PC-9 (cell line): ENCODE results near the gene CGB1. TPM values are rescaled to one million over a fixed set of nuclear protein-coding genes. Genes with fewer than 3 reads are reported as not detected.
"Not testable (repeated sequence)": the region's sequence is repeated elsewhere in the genome, so short reads cannot be mapped to it uniquely, and the experiment has no call there.

Experiments used
- Bru-seq: library from RNA; stranded (reverse); fragments of 400-500 nt; gene quantifications from one replicate; lab custom pipeline; 2021; lab: Mats Ljungman, UMichigan
- BruChase-seq, 2 experiments: library from RNA; stranded (reverse); fragments of 400-500 nt; gene quantifications; one replicate each; lab custom pipeline; 2021; lab: Mats Ljungman, UMichigan
- BruUV-seq: library from RNA; stranded (reverse); fragments of 400-500 nt; replicated peaks from 2 replicates; lab custom pipeline; 2021; lab: Mats Ljungman, UMichigan
- CTCF ChIA-PET: fragments of 300-600 bp; sonication (Branson Sonifier 250); formaldehyde crosslinking; loops from one replicate; lab custom pipeline; 2022; ENCODE audit warnings: antibody characterized with exemption; lab: Charles Lee
- POLR2A ChIA-PET: fragments of 300-600 bp; sonication (Branson Sonifier 250); formaldehyde crosslinking; loops from one replicate; lab custom pipeline; 2022; ENCODE audit warnings: antibody characterized with exemption; ENCODE audit not compliant: unreplicated experiment; lab: Charles Lee
- DNase-seq, 2 experiments: peaks; one replicate each; pipeline versions ENCODE4 v3.0.0 to v3.0.0-alpha.2; 2015 to 2022; ENCODE audit warnings: mixed read lengths in 1 of 2
- H2AFZ ChIP-seq: fragments of 200-600 bp; sonication (generic); 2 replicates; pipeline ENCODE4 v1.8.1; 2017; ENCODE audit warnings: antibody characterized with exemption
- H3F3A ChIP-seq: fragments of 200-600 bp; sonication (generic); 2 replicates; pipeline ENCODE4 v1.8.1; 2017; ENCODE audit warnings: antibody characterized with exemption, mild to moderate bottlenecking, low read depth; ENCODE audit not compliant: insufficient read depth
- H3K27ac ChIP-seq: fragments of 200-600 bp; sonication (generic); 2 replicates; pipeline ENCODE4 v1.6.1; 2016; ENCODE audit warnings: mixed run types
- H3K27me3 ChIP-seq: fragments of 200-600 bp; sonication (generic); 2 replicates; pipeline ENCODE4 v1.6.1; 2016; ENCODE audit warnings: low read depth, mixed run types; ENCODE audit not compliant: insufficient read depth
- H3K36me3 ChIP-seq: fragments of 200-600 bp; sonication (generic); 2 replicates; pipeline ENCODE4 v1.6.1; 2016; ENCODE audit warnings: low read depth, mixed run types
- H3K4me1 ChIP-seq: fragments of 200-600 bp; sonication (generic); replicated peaks from 2 replicates; pipeline ENCODE4 v1.6.1; 2016; ENCODE audit warnings: mixed run types; ENCODE audit not compliant: insufficient read depth
- H3K4me2 ChIP-seq: fragments of 200-600 bp; sonication (generic); 2 replicates; pipeline ENCODE4 v1.6.1; 2017; ENCODE audit warnings: mixed run types
- H3K4me3 ChIP-seq: fragments of 200-600 bp; sonication (generic); 2 replicates; pipeline ENCODE4 v1.6.1; 2016; ENCODE audit warnings: mixed run types
- H3K79me2 ChIP-seq: fragments of 200-600 bp; sonication (generic); 2 replicates; pipeline ENCODE4 v1.6.1; 2017; ENCODE audit warnings: low read depth, mixed run types
- H3K9me2 ChIP-seq: fragments of 200-600 bp; sonication (generic); 2 replicates; pipeline ENCODE4 v1.8.1; 2017; ENCODE audit warnings: mild to moderate bottlenecking; ENCODE audit not compliant: insufficient read depth
- H3K9me3 ChIP-seq: fragments of 200-600 bp; sonication (generic); 2 replicates; pipeline ENCODE4 v1.8.1; 2016; ENCODE audit warnings: low read depth; ENCODE audit not compliant: insufficient read depth
- H4K20me1 ChIP-seq: fragments of 200-600 bp; sonication (generic); 2 replicates; pipeline ENCODE4 v1.8.1; 2017; ENCODE audit not compliant: insufficient read depth
- EZH2 ChIP-seq: fragments of 200-600 bp; sonication (generic); IDR thresholded peaks from 2 replicates; pipeline ENCODE4 v1.8.0; 2017; ENCODE audit warnings: antibody characterized with exemption, low read depth
- intact Hi-C: fragments of 100-400 bp; cut with micrococcal nuclease; formaldehyde crosslinking; loops from one replicate; pipeline ENCODE4 v1.10.0; 2022; ENCODE audit not compliant: unreplicated experiment
- long read RNA-seq: library from polyadenylated mRNA; stranded (forward); transcript quantifications from one replicate; pipeline ENCODE4 v2.0.0, GENCODE V29; 2022
- total RNA-seq: library from RNA; stranded (reverse); gene quantifications from 2 replicates; pipeline ENCODE4 v1.2.3, GENCODE V29; 2021
- TF ChIP-seq, protein P1 (sequence below): fragments of 200-600 bp; sonication (generic); conservative IDR thresholded peaks from 2 replicates; pipeline ENCODE4 v1.6.1; 2017; ENCODE audit warnings: mixed run types, antibody characterized with exemption, mild to moderate bottlenecking, moderate library complexity

CGB1 gene
- total RNA-seq: 0.83 TPM in 1 of 2 replicates, not detected in the other
- not detected for Bru-seq, nascent RNA
- percentile 13 among the genes with signal in this experiment for BruChase-seq, experiment 1, labeled RNA remaining after a 2-hour chase
- BruChase-seq, experiment 2, labeled RNA remaining after a 6-hour chase: percentile 38 among the genes with signal in this experiment
- long read RNA-seq: 0 reads

DNA sequence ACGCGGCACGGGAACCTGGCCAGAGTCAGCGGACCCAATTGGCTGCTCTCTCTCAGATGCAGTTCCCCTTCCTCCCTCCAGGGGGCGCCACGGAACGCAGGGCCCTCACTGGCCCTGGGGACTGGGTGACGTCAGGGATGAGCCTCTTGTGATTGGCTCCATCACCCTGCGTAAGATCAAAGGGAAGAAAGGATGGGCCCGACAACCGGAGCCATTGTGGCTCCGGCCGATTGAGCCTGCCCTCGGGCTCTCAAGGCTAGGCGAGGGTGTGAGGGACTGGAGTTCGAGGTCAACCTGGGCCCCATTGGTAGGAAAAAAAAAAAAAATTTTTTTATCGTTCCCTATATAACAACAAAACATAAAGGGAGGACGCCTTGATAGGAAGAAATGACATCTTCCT, at the start of gene CGB1:
TSS of gene CGB1 (minus strand) at position 81 of the 400 bp plus-strand sequence. CDS start 184 bp downstream, outside the sequence.
- H3K9me3 ChIP-seq, H3K4me2 ChIP-seq, H3K4me3 ChIP-seq, H3K27me3 ChIP-seq, H4K20me1 ChIP-seq, H3K9me2 ChIP-seq, H3K27ac ChIP-seq, CTCF ChIA-PET, intact Hi-C loops, H3K79me2 ChIP-seq, H2AFZ ChIP-seq, BruUV-seq, H3K36me3 ChIP-seq, POLR2A ChIA-PET: not testable (repeated sequence)
- peak in 1 of 2 experiments; percentile 67 for DNase-seq
- Histone ChIP-seq H3K4me1 (peaks cover 22% of the 10 kb centered on the region), H3F3A (peaks cover 11% of the 10 kb centered on the region; the same call in 1 of the 2 replicates)
- TF ChIP-seq, protein P1, sequence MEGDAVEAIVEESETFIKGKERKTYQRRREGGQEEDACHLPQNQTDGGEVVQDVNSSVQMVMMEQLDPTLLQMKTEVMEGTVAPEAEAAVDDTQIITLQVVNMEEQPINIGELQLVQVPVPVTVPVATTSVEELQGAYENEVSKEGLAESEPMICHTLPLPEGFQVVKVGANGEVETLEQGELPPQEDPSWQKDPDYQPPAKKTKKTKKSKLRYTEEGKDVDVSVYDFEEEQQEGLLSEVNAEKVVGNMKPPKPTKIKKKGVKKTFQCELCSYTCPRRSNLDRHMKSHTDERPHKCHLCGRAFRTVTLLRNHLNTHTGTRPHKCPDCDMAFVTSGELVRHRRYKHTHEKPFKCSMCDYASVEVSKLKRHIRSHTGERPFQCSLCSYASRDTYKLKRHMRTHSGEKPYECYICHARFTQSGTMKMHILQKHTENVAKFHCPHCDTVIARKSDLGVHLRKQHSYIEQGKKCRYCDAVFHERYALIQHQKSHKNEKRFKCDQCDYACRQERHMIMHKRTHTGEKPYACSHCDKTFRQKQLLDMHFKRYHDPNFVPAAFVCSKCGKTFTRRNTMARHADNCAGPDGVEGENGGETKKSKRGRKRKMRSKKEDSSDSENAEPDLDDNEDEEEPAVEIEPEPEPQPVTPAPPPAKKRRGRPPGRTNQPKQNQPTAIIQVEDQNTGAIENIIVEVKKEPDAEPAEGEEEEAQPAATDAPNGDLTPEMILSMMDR: peak; percentile 99

DNA sequence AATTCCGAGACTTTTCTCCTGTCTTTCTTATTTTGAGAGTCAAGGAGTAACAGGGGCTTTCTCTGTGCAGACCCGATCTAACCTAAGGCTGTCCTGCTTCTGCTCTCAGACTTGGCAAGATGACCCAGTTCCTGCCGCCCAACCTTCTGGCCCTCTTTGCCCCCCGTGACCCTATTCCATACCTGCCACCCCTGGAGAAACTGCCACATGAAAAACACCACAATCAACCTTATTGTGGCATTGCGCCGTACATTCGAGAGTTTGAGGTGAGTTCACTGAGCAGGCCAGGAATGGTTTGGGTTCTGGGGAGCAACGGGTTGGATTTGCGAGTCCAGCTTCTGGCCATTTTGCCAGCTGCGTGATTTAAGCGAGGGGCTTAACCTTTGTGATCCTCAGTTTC, 49.6 kb upstream of the CGB1 start:
- CTCF ChIA-PET: no interaction called here
- intact Hi-C loops: no loop called here

GRCh38 chr19:49085868-49086232, 49.2 kb upstream of the CGB1 start:
- Histone ChIP-seq H3K36me3 (peaks cover 31% of the 10 kb centered on the region), H3K27ac (peak overlapping the region; percentile 41; the same call in 1 of the 2 replicates), H3F3A (peaks cover 20% of the 10 kb centered on the region; the same call in 1 of the 2 replicates), H3K79me2 (peaks cover 56% of the 10 kb centered on the region), H3K4me2 (peak overlapping the region; percentile 100), H3K9me3 (no peaks in the 10 kb centered on the region), H4K20me1 (peaks cover 53% of the 10 kb centered on the region), H2AFZ (peak overlapping the region; percentile 79), H3K4me1 (peaks cover 15% of the 10 kb centered on the region), H3K4me3 (peak overlapping the region; percentile 77), H3K9me2 (no peaks in the 10 kb centered on the region), H3K27me3 (no peaks in the 10 kb centered on the region)
- ChIA-PET POLR2A (interaction anchor here (0.6 kb wide), 1 partner anchor 86 kb away, joined by 7 read pairs; no protein-coding TSS in a partner anchor), CTCF (no interaction called here)
- TF ChIP-seq, protein P1: 0 out of 2 replicates have a peak, but pooled peaks have one; percentile 15
- TF ChIP-seq EZH2: no peak
- no peak for DNase-seq
- intact Hi-C loops: no loop called here
- no TSS peak for BruUV-seq

More for the DNA sequence above, 49.6 kb upstream of the CGB1 start:
- H4K20me1 ChIP-seq: peaks cover 57% of the 10 kb centered on the region
- peak overlapping the region; percentile 77 for H3K4me3 ChIP-seq
- no peaks in the 10 kb centered on the region for H3K9me3 ChIP-seq
- DNase-seq: no peak
- TF ChIP-seq, protein P1: no peak
- no peak for TF ChIP-seq EZH2
- POLR2A ChIA-PET: interaction anchor here (0.6 kb wide), 1 partner anchor 87 kb away, joined by 7 read pairs; no protein-coding TSS in a partner anchor
- peaks cover 15% of the 10 kb centered on the region for H3K4me1 ChIP-seq
- H3K4me2 ChIP-seq: peak overlapping the region; percentile 100
- no peak overlapping the region for H3K27ac ChIP-seq
- peaks cover 60% of the 10 kb centered on the region for H3K79me2 ChIP-seq
- H3K27me3 ChIP-seq: no peaks in the 10 kb centered on the region
- H3K9me2 ChIP-seq: no peaks in the 10 kb centered on the region
- peaks cover 34% of the 10 kb centered on the region for H3K36me3 ChIP-seq
- H3F3A ChIP-seq: peaks cover 24% of the 10 kb centered on the region; the same call in 1 of the 2 replicates
- H2AFZ ChIP-seq: no peak overlapping the region
- no TSS peak for BruUV-seq
